Activated naive CD8-positive, alpha-beta T cell treated with anti-CD3 and anti-CD28 coated beads, Interleukin-2, amount 10 ng/mL, durations not matched to agents 7 days and 5 days (primary cell): ENCODE results near the gene AIM2. TPM values are rescaled to one million over a fixed set of nuclear protein-coding genes. Genes with fewer than 3 reads are reported as not detected.
"Not testable (repeated sequence)": the region's sequence is repeated elsewhere in the genome, so short reads cannot be mapped to it uniquely, and the experiment has no call there.

Experiments
- ATAC-seq: fragments of 150-1000 bp; cut with Tn5 transposase; one replicate; pipeline ENCODE4 v1.10.0; 2021; ENCODE audit warnings: low read depth, moderate library complexity
- POLR2A ChIA-PET: fragments of 350-600 bp; sonication (Branson Sonifier 250); formaldehyde crosslinking; loops from one replicate; lab custom pipeline; 2021; ENCODE audit warnings: antibody characterized with exemption; lab: Charles Lee
- DNase-seq: peaks from one replicate; pipeline ENCODE4 v3.0.0; 2021
- H3K27ac Mint-ChIP-seq: one replicate; pipeline ENCODE4 v1.8.0; 2022; ENCODE audit warnings: mild to moderate bottlenecking, mixed read lengths
- H3K27me3 Mint-ChIP-seq: one replicate; pipeline ENCODE4 v1.8.0; 2022; ENCODE audit warnings: mild to moderate bottlenecking, moderate library complexity, mixed read lengths
- H3K36me3 Mint-ChIP-seq: one replicate; pipeline ENCODE4 v1.8.0; 2021; ENCODE audit warnings: mild to moderate bottlenecking, mixed read lengths
- H3K4me1 Mint-ChIP-seq: one replicate; pipeline ENCODE4 v1.8.0; 2021; ENCODE audit warnings: mixed read lengths
- H3K4me3 Mint-ChIP-seq: one replicate; pipeline ENCODE4 v1.8.0; 2022; ENCODE audit warnings: mild to moderate bottlenecking, moderate library complexity, mixed read lengths
- H3K9me3 Mint-ChIP-seq: one replicate; pipeline ENCODE4 v1.8.0; 2021; ENCODE audit warnings: mixed read lengths
- total RNA-seq, 2 experiments: library from RNA; stranded (reverse); gene quantifications; one replicate each; pipeline ENCODE4 v1.2.3, GENCODE V29; 2021

AIM2 gene
- total RNA-seq, 2 experiments from 2014 or later, result 3.0 to 4.4 TPM

DNA sequence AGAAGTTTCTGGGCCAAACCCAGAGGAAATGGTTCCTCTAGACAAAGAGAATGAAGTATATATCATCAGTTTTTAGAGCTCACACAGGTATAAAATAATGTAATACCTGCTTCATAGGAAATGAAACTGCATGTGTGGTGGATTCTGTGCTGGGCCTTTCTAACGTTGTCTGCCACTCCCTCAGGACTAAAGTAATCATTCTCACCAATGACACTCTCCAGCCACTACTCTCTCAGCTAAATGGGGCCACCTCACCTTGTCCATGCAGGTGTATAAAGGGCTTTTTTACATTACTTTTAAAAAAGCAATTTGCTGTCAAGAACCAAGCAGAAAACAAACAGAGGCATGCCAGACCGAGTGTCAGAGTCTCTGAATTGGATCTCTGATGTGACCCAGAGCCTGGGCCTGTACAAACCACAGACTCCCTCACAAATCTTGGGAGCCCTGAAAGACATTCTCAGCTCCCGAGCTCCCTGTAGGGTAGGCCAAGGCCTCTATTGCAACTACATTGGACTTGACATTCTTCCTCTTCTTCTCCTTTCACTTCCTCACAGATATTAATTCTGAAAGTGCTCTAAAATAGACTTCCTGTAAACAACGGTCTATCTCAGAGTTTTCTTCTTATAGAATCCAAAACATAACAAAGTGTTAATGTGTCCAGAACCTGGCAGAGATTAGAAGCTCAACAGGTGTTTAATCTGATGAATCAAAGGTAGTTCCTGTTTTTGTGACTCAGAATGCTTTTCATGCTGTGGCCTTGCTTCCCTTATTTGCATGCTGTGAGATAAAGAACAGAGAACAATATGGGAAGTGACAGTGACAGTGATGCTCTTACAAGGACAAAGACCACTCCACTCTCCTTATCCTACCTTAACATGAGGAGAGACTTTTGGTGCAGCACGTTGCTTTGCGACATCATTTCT is 8.6 kb downstream of the AIM2 start:
- Mint-ChIP-seq H3K27ac (peak overlapping the region; percentile 87), H3K4me3 (peak overlapping the region; percentile 70), H3K27me3 (peaks cover 3% of the 10 kb centered on the region), H3K36me3 (peaks cover 2% of the 10 kb centered on the region), H3K9me3 (no peaks in the 10 kb centered on the region), H3K4me1 (peaks cover 15% of the 10 kb centered on the region)
- DNase-seq (no peak), ATAC-seq (peak; percentile 51)
- POLR2A ChIA-PET, result interaction anchor here (0.5 to 2.0 kb wide), 4 partner anchors 8 to 60 kb away, joined by 3 to 20 read pairs (median 6); partner anchors contain the start of genes AIM2 and IFI16

- Mint-ChIP-seq H3K4me3 (no peak overlapping the region), H3K27me3 (peaks cover 10% of the 10 kb centered on the region), H3K9me3 (no peaks in the 10 kb centered on the region), H3K27ac (no peak overlapping the region), H3K4me1 (peaks cover 15% of the 10 kb centered on the region), H3K36me3 (peaks cover 2% of the 10 kb centered on the region)
- POLR2A ChIA-PET, result no interaction called here
- DNase-seq, result no peak
- ATAC-seq, result no peak
These were observed 10.5 kb downstream of the AIM2 start for GRCh38 chr1:159066108-159066507.

DNA sequence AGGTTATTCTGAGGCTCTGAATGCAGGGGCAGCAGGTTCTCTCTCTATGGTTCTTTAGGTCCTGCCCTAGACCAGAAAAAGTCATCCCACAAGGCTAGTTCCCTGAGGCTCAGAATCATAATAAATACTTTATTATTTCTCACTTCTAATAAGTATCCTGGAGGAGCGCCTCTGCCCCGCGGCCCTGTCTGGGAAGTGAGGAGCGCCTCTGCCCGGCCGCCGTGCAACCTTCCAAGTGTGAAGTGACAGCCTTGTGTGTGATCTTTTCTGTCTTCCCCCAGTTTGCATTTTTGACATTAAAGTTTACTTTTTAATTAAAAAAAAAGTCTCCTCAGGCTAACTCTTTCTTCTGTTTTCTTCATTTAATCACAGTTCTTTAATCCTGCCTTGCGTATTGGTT is 11.5 kb downstream of the AIM2 start:
- Mint-ChIP-seq H3K27ac (no peak overlapping the region), H3K27me3 (peaks cover 10% of the 10 kb centered on the region), H3K9me3 (no peaks in the 10 kb centered on the region), H3K4me1 (peaks cover 15% of the 10 kb centered on the region), H3K36me3 (peaks cover 2% of the 10 kb centered on the region), H3K4me3 (no peak overlapping the region)
- no peak for ATAC-seq
- no peak for DNase-seq
- POLR2A ChIA-PET, result no interaction called here

DNA sequence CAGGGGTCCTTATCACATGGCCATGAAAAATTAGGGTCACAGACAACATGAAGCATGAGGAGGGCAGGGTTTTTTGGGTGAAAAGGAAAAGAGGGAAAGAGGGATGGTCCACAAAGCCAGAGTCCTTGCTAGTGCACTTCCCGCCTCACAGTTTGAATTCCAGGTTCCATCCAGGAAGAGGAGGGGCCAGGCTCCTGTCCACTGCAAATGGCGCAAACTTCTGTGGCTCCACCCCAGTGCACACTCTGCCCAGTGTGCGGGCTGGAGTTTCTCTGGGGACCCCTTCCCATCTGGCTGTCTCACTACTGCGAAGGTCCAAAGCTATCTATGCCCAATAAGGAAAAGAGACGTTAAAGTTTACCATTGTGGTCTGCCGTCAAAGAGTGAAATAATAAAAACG is 17.8 kb downstream of the AIM2 start:
- Mint-ChIP-seq H3K36me3 (peaks cover 21% of the 10 kb centered on the region), H3K27me3 (peaks cover 9% of the 10 kb centered on the region), H3K4me3 (no peak overlapping the region), H3K4me1 (peaks cover 13% of the 10 kb centered on the region), H3K27ac (no peak overlapping the region), H3K9me3 (no peaks in the 10 kb centered on the region)
- ATAC-seq (no peak), DNase-seq (no peak)
- POLR2A ChIA-PET, result no interaction called here

DNA sequence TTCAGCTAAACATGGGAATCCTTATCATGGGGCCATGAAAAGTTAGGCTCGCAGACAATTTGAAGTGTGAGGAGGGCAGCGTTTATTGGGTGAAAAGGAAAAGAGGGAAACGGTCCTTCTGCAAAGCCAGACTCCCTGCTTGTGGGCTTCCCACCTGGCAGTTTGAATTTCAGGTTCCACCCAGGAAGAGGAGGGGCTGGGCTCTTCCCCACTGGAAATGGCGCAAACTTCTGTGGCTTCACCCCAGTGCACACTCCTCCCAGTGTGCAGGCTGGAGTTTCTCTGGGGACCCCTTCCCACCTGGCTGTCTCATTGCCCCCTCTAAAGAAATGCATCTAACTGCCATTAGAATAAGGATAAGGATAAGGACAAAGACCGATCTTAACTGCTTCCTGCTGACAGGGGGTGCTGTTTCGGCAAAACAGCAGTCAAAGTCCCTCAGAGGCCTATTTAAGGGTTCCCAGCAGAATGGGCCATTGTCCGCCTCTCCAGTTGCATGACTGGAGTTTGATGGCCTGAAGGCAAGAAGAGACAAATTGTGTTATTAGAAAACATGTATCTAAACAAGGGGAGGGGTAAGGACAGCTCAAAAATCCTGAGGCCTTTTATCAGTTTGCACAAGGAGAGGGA is 20.4 kb downstream of the AIM2 start:
- POLR2A ChIA-PET, result no interaction called here
- Mint-ChIP-seq H3K27me3 (no peaks in the 10 kb centered on the region), H3K9me3 (no peaks in the 10 kb centered on the region), H3K4me1 (peaks cover 18% of the 10 kb centered on the region), H3K4me3 (no peak overlapping the region), H3K27ac (no peak overlapping the region), H3K36me3 (peaks cover 42% of the 10 kb centered on the region)
- no peak for DNase-seq
- no peak for ATAC-seq

- Mint-ChIP-seq H3K27me3 (no peaks in the 10 kb centered on the region), H3K4me3 (peak overlapping the region; percentile 16), H3K27ac (peak overlapping the region; percentile 44), H3K36me3 (peaks cover 48% of the 10 kb centered on the region), H3K9me3 (no peaks in the 10 kb centered on the region), H3K4me1 (peaks cover 18% of the 10 kb centered on the region)
- ATAC-seq, result no peak
- no peak for DNase-seq
- POLR2A ChIA-PET, result no interaction called here
These were observed 21.4 kb downstream of the AIM2 start for GRCh38 chr1:159055181-159055641.

GRCh38 chr1:159054427-159054826 is 22.1 kb downstream of the AIM2 start:
- Mint-ChIP-seq H3K4me3 (no peak overlapping the region), H3K27me3 (no peaks in the 10 kb centered on the region), H3K27ac (peak overlapping the region; percentile 52), H3K36me3 (peaks cover 54% of the 10 kb centered on the region), H3K4me1 (peaks cover 19% of the 10 kb centered on the region), H3K9me3 (no peaks in the 10 kb centered on the region)
- POLR2A ChIA-PET, result no interaction called here
- DNase-seq (no peak), ATAC-seq (no peak)

- peaks cover 25% of the 10 kb centered on the region for H3K4me1 Mint-ChIP-seq
- H3K36me3 Mint-ChIP-seq, result peaks cover 61% of the 10 kb centered on the region
- H3K27ac Mint-ChIP-seq, result no peak overlapping the region
- no peak for ATAC-seq
- no peaks in the 10 kb centered on the region for H3K27me3 Mint-ChIP-seq
- H3K9me3 Mint-ChIP-seq, result no peaks in the 10 kb centered on the region
- no peak for DNase-seq
- POLR2A ChIA-PET, result no interaction called here
- H3K4me3 Mint-ChIP-seq, result no peak overlapping the region
These were observed 25.1 kb downstream of the AIM2 start for GRCh38 chr1:159051436-159051835.

- peak overlapping the region; percentile 65 for H3K27ac Mint-ChIP-seq
- peak; percentile 27 for ATAC-seq
- H3K9me3 Mint-ChIP-seq, H3K27me3 Mint-ChIP-seq, H3K4me3 Mint-ChIP-seq, DNase-seq: not testable (repeated sequence)
- peaks cover 40% of the 10 kb centered on the region for H3K36me3 Mint-ChIP-seq
- POLR2A ChIA-PET, result interaction anchor here (1.3 kb wide), 1 partner anchor 31 kb away, joined by 4 read pairs; no protein-coding TSS in a partner anchor
- H3K4me1 Mint-ChIP-seq, result peaks cover 25% of the 10 kb centered on the region
These were observed 30.1 kb downstream of the AIM2 start for GRCh38 chr1:159046486-159046885.

DNA sequence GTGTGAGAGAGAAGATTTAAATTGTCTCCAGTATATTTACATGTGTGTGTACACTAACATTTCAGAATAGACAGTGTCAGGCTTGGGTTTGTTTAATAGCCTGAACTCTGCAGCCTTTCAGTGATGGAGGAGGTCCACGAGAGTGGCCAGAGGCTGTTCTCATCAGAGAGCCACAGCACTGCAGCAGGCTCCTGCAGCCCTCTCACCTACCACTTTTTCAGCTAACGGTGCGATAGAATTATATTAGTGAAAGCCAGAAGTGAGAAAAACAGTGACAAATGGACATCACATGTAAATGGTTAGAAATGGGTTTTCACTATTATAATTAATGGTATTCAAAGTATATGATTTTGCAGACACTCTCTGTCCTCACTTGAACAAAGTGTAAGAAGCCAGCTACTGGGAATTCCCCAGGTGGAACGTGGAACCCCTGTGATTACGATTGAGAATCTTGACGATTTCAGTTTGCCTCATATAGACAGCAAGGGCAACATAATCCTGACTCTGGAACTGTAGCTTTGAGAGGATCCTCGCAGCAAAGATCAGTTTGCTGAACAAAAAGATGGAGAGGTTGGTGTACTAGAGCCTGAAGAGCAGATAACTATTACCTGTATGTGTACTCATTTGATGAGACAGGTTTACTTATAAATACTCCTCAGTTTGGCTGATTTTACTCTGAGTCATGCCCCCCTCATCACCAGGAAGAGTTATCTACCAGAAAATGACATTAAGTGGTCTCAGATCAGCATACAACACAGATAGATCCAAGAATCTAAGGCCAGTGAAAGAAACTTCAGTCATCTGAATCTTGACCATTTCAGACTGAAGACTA is 35.5 kb downstream of the AIM2 start:
- Mint-ChIP-seq H3K4me1 (peaks cover 38% of the 10 kb centered on the region), H3K4me3 (no peak overlapping the region), H3K27me3 (no peaks in the 10 kb centered on the region), H3K27ac (peak overlapping the region; percentile 11), H3K36me3 (peaks cover 42% of the 10 kb centered on the region), H3K9me3 (no peaks in the 10 kb centered on the region)
- DNase-seq (no peak), ATAC-seq (no peak)
- POLR2A ChIA-PET, result no interaction called here

- no peaks in the 10 kb centered on the region for H3K27me3 Mint-ChIP-seq
- no peaks in the 10 kb centered on the region for H3K9me3 Mint-ChIP-seq
- POLR2A ChIA-PET, result no interaction called here
- no peak for DNase-seq
- peaks cover 45% of the 10 kb centered on the region for H3K36me3 Mint-ChIP-seq
- H3K4me3 Mint-ChIP-seq, result no peak overlapping the region
- H3K27ac Mint-ChIP-seq, result no peak overlapping the region
- no peak for ATAC-seq
- peaks cover 38% of the 10 kb centered on the region for H3K4me1 Mint-ChIP-seq
These were observed 36.4 kb downstream of the AIM2 start for GRCh38 chr1:159040206-159040605.

GRCh38 chr1:159030877-159031447 is 45.6 kb downstream of the AIM2 start:
- peak overlapping the region; percentile 31 for H3K27ac Mint-ChIP-seq
- no peak overlapping the region for H3K4me3 Mint-ChIP-seq
- no peaks in the 10 kb centered on the region for H3K9me3 Mint-ChIP-seq
- H3K4me1 Mint-ChIP-seq, result peaks cover 56% of the 10 kb centered on the region
- DNase-seq (no peak), ATAC-seq (no peak)
- POLR2A ChIA-PET, result interaction anchor here (0.5 to 1.3 kb wide), 6 partner anchors 9 to 37 kb away, joined by 3 to 5 read pairs (median 4); no protein-coding TSS in a partner anchor
- no peaks in the 10 kb centered on the region for H3K27me3 Mint-ChIP-seq
- H3K36me3 Mint-ChIP-seq, result peaks cover 72% of the 10 kb centered on the region
